ENCODE results near the gene IGFLR1. TPM values are rescaled to one million over a fixed set of nuclear protein-coding genes. Genes with fewer than 3 reads are reported as not detected.

IGFLR1 gene
- total and polyA plus RNA-seq, 2 of the 4 experiments (the other 2 are of a cell fraction), result 0.72 to 2.7 TPM

DNA sequence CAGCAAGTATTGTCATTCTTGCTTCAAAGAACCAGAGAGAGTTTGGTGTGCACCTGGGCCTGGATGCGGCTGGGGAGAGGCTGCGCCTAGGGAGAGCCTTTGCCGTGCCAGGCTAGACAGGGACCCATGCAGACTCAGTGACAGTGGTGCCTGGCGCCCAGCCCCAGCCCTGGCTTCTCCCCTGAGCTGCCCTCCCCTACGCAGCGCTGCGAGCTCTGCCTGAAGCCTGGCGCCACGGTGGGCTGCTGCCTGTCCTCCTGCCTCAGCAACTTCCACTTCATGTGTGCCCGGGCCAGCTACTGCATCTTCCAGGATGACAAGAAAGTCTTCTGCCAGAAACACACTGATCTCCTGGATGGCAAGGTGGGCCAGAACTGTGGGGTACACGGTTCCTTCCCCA, 12.5 kb downstream of the IGFLR1 start:
- TF ChIP-seq MXI1 (IDR thresholded peaks at IDR 0.05; ENCODE audit: borderline replicate concordance, low read depth, low read length), result no peak
- no peak for TF ChIP-seq BHLHE40 (IDR thresholded peaks at IDR 0.05; ENCODE audit: low read depth, low read length)
- no peak for TF ChIP-seq SMC3 (IDR thresholded peaks at IDR 0.05; ENCODE audit: low read depth, low read length)
- TF ChIP-seq CTCF (conservative IDR thresholded peaks at IDR 0.05; ENCODE audit: low read depth, low read length), result no peak
- no peak for TF ChIP-seq RFX5 (IDR thresholded peaks at IDR 0.05; ENCODE audit: low read depth, low read length)
- TF ChIP-seq NFE2L2 (IDR thresholded peaks at IDR 0.05; ENCODE audit: low read depth, low read length), result no peak
- TF ChIP-seq MAZ (IDR thresholded peaks at IDR 0.05; ENCODE audit: borderline replicate concordance, low read depth, low read length), result no peak
- no peak for TF ChIP-seq RCOR1 (IDR thresholded peaks at IDR 0.05; ENCODE audit: insufficient replicate concordance, low read length)
- TF ChIP-seq, protein P1, sequence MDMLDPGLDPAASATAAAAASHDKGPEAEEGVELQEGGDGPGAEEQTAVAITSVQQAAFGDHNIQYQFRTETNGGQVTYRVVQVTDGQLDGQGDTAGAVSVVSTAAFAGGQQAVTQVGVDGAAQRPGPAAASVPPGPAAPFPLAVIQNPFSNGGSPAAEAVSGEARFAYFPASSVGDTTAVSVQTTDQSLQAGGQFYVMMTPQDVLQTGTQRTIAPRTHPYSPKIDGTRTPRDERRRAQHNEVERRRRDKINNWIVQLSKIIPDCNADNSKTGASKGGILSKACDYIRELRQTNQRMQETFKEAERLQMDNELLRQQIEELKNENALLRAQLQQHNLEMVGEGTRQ (IDR thresholded peaks at IDR 0.05; ENCODE audit: low read depth, low read length), result no peak
- no peak for TF ChIP-seq ELK1 (IDR thresholded peaks at IDR 0.05; ENCODE audit: borderline replicate concordance, low read depth, low read length)
- no peak for TF ChIP-seq CEBPB (IDR thresholded peaks at IDR 0.05; ENCODE audit: low read depth, low read length)
- no peak for TF ChIP-seq POLR2A (IDR thresholded peaks at IDR 0.05; ENCODE audit: low read depth, low read length)
- no peak for TF ChIP-seq FOS (IDR thresholded peaks at IDR 0.05; ENCODE audit: low read depth, low read length)
- no peak for TF ChIP-seq MAFK (IDR thresholded peaks at IDR 0.05; ENCODE audit: low read depth, low read length)
- TF ChIP-seq CHD1 (IDR thresholded peaks at IDR 0.05; ENCODE audit: low read depth, low read length), result no peak
- TF ChIP-seq RAD21 (IDR thresholded peaks at IDR 0.05; ENCODE audit: low read length), result no peak
- Histone ChIP-seq H2AK5ac (ENCODE audit: low read depth, low read length) (no peak overlapping the region), H3K9me3 (ENCODE audit: control insufficient read depth, insufficient read depth, low read length) (no peaks in the 10 kb centered on the region), H4K91ac (ENCODE audit: insufficient read depth, low read depth, low read length) (no peak overlapping the region), H2BK5ac (ENCODE audit: low read depth, low read length, poor library complexity, severe bottlenecking) (no peak overlapping the region), H3K4ac (ENCODE audit: low read depth, low read length) (no peak overlapping the region), H3K27me3 (ENCODE audit: control insufficient read depth, insufficient read depth, low read length) (no peaks in the 10 kb centered on the region), H3K79me1 (ENCODE audit: low read depth in 1 of 2, low read length in 2 of 2) (peaks cover 0 to 16% of the 10 kb centered on the region in 2 experiments; a peak in 3 of 4 replicates), H3K27ac (ENCODE audit: insufficient read depth, low read length) (no peak overlapping the region), H2BK20ac (ENCODE audit: low read depth, low read length) (no peak overlapping the region), H3K36me3 (ENCODE audit: control insufficient read depth, insufficient read depth, low read length) (peaks cover 94% of the 10 kb centered on the region), H3K9ac (ENCODE audit: low read depth, low read length) (no peak overlapping the region), H2AFZ (replicated peaks; ENCODE audit: low read length, poor library complexity) (no peak overlapping the region), H2BK120ac (ENCODE audit: low read depth, low read length) (no peak overlapping the region), H3K4me3 (ENCODE audit: insufficient read depth, low read depth, low read length) (no peak overlapping the region), H4K8ac (ENCODE audit: low read depth in 2 of 2, low read length in 2 of 2) (no peak overlapping the region), H2AK9ac (replicated peaks; ENCODE audit: low read depth, low read length, poor library complexity) (no peak overlapping the region), H4K5ac (ENCODE audit: low read depth, low read length) (no peak overlapping the region), H3K9me1 (ENCODE audit: insufficient read depth, low read length) (no peaks in the 10 kb centered on the region), H4K20me1 (ENCODE audit: insufficient read depth, low read length) (peaks cover 9% of the 10 kb centered on the region), H3K23ac (ENCODE audit: low read depth, low read length) (no peak overlapping the region), H3K4me1 (ENCODE audit: control insufficient read depth, insufficient read depth, low read length) (no peaks in the 10 kb centered on the region), H3K4me2 (ENCODE audit: low read depth, low read length) (no peak overlapping the region), H2BK15ac (ENCODE audit: low read depth, low read length) (no peak overlapping the region), H3K56ac (ENCODE audit: extremely low read depth, insufficient read depth, low read length) (no peak overlapping the region), H3K18ac (ENCODE audit: low read depth, low read length) (no peak overlapping the region), H3K14ac (replicated peaks; ENCODE audit: low read depth, low read length) (no peak overlapping the region)
- WGBS, 2 experiments (ENCODE audit: extremely low coverage in 2 of 2, insufficient read length in 1 of 2), result 97% methylated on average over 9 of the region's 11 CpGs; no CpG with 5 or more reads in 1 of the 2 experiments
- BruUV-seq (replicated peaks), result no TSS peak
- ATAC-seq (ENCODE audit: low read depth), result no peak
- DNase-seq, result no peak
- dilution Hi-C loops (cut with HindIII; ENCODE audit: low sequenced_read_pairs, unreplicated experiment), result no loop called here
- CTCF ChIA-PET, result no interaction called here
- intact Hi-C loops (cut with micrococcal nuclease), result no loop called here
- POLR2A ChIA-PET (ENCODE audit: unreplicated experiment), result no interaction called here
- in situ Hi-C loops (cut with MboI; ENCODE audit: low sequenced_read_pairs), result no loop called here
